ENCODE measurements around the gene C7.

The C7 gene

GRCh38 chr5:40916226-40916625 lies 6.9 kb downstream of the C7 start:
- DNase-seq (ENCODE audit: low spot score): no peak

GRCh38 chr5:40928886-40929448 lies 19.7 kb downstream of the C7 start:
- DNase-seq (ENCODE audit: low spot score): no peak

GRCh38 chr5:40932766-40933165 lies 23.5 kb downstream of the C7 start:
- DNase-seq (ENCODE audit: low spot score): no peak

- no peak for DNase-seq (ENCODE audit: low spot score)
Observed at GRCh38 chr5:40937075-40937474, 27.8 kb downstream of the C7 start.

GRCh38 chr5:40939753-40940152 lies 30.5 kb downstream of the C7 start:
- no peak for DNase-seq (ENCODE audit: low spot score)

- DNase-seq (ENCODE audit: low spot score): no peak
Observed at GRCh38 chr5:40945111-40945510, 35.8 kb downstream of the C7 start.

- no peak for DNase-seq (ENCODE audit: low spot score)
Observed at GRCh38 chr5:40955313-40955712, 46.0 kb downstream of the C7 start.

GRCh38 chr5:40957048-40957447 lies 47.8 kb downstream of the C7 start:
- DNase-seq (ENCODE audit: low spot score): no peak

GRCh38 chr5:40958811-40959210 lies 49.5 kb downstream of the C7 start:
- no peak for DNase-seq (ENCODE audit: low spot score)

GRCh38 chr5:40960037-40960436 lies 50.7 kb downstream of the C7 start:
- no peak for DNase-seq (ENCODE audit: low spot score)

- no peak for DNase-seq (ENCODE audit: low spot score)
Observed at GRCh38 chr5:40962207-40962955, 53.1 kb downstream of the C7 start.

- no peak for DNase-seq (ENCODE audit: low spot score)
Observed at GRCh38 chr5:40972434-40972833, 63.1 kb downstream of the C7 start.

GRCh38 chr5:40973364-40974004 lies 64.2 kb downstream of the C7 start:
- no peak for DNase-seq (ENCODE audit: low spot score)

GRCh38 chr5:40976041-40976440 lies 66.7 kb downstream of the C7 start:
- no peak for DNase-seq (ENCODE audit: low spot score)

GRCh38 chr5:40976836-40977235 lies 67.5 kb downstream of the C7 start:
- no peak for DNase-seq (ENCODE audit: low spot score)

- no peak for DNase-seq (ENCODE audit: low spot score)
Observed at GRCh38 chr5:40981420-40981819, 72.1 kb downstream of the C7 start.

- DNase-seq (ENCODE audit: low spot score): no peak
Observed at GRCh38 chr5:40983781-40984180, 74.5 kb downstream of the C7 start.

- DNase-seq (ENCODE audit: low spot score): no peak
Observed at GRCh38 chr5:40984884-40985283, 75.6 kb downstream of the C7 start.

GRCh38 chr5:40985501-40985900 lies 76.2 kb downstream of the C7 start:
- DNase-seq (ENCODE audit: low spot score): no peak

- DNase-seq (ENCODE audit: low spot score): no peak
Observed at GRCh38 chr5:40986666-40987065, 77.4 kb downstream of the C7 start.

- DNase-seq (ENCODE audit: low spot score): no peak
Observed at GRCh38 chr5:40987349-40987748, 78.1 kb downstream of the C7 start.

- DNase-seq (ENCODE audit: low spot score): no peak
Observed at GRCh38 chr5:40988746-40989510, 79.6 kb downstream of the C7 start.

All from CD4-positive, alpha-beta T cell treated with Interleukin-15 for 4 hours (primary cell).